GM21390 (cell line): ENCODE data around the gene GNAT1.
A peak's percentile ranks its signal among the peaks of the same experiment; 100 is the strongest.

Source experiments
- ATAC-seq: cut with Tn5 transposase; IDR thresholded peaks from one replicate; pipeline ENCODE4 v1.9.1; 2021; ENCODE audit not compliant: unreplicated experiment

GNAT1 gene

DNA sequence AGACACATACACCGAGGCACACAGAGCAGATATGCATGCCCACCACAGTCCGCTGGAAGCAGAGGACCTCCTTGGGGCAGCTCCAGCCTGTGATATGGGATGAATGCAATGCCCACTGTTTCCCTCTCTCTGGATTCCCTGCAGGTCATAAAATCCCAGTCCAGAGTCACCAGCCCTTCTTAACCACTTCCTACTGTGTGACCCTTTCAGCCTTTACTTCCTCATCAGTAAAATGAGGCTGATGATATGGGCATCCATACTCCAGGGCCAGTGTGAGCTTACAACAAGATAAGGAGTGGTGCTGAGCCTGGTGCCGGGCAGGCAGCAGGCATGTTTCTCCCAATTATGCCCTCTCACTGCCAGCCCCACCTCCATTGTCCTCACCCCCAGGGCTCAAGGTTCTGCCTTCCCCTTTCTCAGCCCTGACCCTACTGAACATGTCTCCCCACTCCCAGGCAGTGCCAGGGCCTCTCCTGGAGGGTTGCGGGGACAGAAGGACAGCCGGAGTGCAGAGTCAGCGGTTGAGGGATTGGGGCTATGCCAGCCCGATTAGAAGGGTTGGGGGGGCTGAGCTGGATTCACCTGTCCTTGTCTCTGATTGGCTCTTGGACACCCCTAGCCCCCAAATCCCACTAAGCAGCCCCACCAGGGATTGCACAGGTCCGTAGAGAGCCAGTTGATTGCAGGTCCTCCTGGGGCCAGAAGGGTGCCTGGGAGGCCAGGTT is at the start of gene GNAT1:
Gene GNAT1 (plus strand): TSS at position 675 of the 725 bp plus-strand sequence. CDS start 116 bp downstream, outside the sequence.
- ATAC-seq: no peak

DNA sequence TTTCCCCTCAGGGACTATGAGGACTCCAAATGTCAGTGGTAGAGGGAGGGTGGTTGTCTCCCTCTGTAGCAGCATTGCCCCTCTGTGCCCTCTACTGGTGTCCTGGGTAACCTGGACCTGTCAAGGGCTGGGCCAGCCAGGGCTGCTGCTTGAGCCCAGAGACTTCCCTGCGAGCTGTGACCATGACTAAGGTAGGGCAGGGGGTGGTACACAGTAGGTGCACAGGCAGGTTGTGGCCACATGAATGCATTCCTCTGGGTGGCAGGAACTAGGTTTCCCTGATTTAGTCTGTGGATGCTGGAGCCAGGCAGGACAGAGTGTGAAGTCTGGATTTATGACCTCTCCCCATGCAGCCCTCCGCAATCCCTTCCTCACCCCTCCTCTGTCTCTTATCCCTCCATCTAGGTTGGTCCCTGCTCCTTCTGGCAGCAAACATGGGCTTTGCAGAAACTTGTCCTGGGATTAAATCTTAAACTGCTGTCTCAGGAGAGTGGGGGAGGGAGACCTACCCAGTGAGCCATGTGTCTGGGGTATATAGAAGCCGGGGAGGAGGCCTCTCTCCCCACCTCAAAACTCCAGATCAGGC is 45.0 kb upstream of the GNAT1 start:
- no peak for ATAC-seq

DNA sequence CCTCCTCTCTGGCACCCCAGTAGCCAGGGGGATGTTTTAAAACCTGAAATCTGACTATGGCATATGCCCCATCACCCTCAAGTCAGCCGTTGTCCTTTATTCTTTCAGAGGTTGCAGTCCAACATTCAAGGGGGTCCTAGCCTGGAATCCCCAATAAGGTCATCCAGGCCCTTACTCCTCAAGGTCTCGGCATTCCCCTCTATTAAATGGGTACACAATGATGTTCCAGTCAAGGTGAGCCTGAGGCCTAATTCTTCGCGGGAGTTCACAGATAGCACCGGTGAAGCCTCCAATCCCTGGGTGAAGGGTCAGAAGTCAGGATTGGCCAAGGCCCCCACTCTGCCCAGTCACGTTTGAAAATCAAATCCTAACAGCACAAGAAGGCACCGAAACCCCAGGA is 44.4 kb upstream of the GNAT1 start:
- no peak for ATAC-seq

DNA sequence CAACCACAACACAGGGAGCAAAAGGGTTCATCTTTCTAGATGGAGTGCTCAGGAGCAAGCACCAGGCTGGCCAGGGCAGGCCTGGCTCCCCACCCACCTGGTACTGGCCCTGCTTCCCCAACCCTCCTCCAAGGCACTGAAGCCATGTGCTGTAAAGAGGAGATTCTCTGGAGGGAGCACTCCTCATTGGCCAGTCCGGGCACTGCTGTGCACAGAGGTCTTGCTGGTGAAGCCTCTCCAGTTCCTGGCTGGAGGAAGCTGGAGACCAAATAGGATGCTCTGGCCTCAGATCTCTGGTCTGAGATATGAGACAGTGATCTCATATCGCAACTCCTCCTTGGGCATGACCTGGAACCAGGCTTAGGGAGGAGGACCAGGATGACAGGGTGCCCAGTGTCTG is 44.0 kb upstream of the GNAT1 start:
- no peak for ATAC-seq

DNA sequence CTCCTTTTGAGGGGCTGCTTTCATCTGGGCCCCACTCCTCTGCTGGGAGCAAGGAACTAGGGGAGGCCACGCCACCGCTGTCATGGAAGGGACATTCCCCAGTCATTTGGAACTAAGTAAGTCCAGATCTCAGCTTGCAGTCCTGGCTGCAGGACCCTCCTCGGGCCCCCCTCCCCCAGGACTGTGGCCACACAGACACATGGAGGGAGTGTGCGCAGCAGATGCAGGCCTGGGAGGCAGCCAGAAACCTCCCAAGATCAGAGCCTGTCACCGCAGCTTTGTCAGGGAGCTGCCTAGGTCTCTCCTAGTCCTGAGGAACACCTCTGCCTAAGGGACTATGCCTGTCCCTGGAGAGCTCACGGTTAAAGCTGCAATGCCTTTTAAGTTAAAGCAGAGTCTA is 43.5 kb upstream of the GNAT1 start:
- ATAC-seq: no peak

DNA sequence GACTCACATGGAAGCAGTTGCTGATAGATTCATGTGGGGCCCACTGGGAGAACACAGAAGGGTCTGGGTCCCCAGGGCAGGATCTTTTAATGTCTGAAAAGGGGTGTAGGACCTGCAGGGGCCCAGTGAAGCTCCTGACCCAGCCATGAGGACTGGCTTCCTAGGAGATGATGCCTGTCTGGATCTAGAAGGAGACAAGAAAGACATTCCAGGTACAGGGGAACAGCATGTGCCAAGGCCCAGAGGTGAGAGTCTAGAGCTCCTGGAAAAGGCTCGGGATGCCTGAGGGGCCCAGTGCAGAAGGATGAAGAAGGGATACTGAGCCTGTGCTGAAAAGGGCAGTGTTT is 41.0 kb upstream of the GNAT1 start:
- no peak for ATAC-seq

DNA sequence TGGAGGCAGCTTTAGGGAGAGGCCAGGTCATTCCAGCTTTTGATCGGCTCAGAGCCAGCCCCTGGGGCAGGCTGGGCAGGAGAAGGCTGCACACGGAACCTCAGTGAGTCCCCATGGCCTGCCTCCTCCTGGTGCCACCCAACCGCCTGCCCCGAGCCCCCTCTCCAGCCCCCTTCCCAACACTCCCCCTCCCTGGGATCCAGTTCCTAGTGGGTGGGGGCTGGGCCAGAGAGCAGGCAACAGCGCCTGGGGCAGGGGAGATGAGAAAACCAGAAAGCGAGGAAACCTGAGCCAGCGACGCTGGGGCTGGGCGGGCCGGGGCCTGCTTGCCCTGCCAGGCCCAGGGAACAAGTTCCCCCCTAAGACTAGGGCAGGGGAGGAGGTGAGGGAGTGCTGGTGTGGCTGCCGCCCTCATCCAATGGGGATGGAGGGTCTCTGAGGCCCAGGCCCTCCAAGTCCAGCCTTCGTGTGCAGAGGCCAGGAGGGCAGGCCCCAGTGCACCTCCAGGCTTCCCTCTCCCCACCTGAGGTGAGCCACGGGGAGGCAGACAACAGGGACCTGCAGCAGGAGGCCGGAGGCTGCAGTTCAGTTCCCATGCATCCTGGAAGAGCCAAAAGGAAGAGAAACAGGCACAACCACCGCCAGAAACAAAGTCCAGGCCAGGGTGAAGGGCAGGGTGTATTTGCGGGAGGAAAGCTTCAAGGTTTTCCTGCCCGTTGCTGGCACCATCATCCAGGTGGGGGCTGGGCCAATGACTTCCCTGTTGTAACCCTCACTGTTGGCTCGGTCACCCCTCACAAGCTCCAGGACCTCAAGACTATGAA is 40.3 kb upstream of the GNAT1 start:
- no peak for ATAC-seq

DNA sequence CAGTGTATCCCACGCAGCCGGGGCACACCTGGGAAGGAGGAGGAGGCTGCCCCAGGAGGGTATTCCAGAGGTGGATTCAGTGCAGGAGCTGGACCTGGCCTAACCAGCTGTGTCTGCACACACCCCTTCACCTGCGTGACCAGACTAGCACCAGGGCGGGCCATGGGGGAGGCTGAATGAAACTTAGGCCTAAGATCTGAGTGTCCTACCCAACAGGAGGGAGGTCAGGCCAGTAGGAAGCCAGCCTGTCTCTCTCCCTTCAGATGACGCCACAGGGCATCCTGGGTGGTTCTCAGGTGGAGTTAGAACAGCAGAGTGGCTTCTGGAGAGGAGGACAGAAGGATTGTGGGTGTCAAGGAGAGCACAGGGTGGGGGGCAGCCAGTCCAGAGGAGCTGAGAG is 39.7 kb upstream of the GNAT1 start:
- ATAC-seq: no peak

DNA sequence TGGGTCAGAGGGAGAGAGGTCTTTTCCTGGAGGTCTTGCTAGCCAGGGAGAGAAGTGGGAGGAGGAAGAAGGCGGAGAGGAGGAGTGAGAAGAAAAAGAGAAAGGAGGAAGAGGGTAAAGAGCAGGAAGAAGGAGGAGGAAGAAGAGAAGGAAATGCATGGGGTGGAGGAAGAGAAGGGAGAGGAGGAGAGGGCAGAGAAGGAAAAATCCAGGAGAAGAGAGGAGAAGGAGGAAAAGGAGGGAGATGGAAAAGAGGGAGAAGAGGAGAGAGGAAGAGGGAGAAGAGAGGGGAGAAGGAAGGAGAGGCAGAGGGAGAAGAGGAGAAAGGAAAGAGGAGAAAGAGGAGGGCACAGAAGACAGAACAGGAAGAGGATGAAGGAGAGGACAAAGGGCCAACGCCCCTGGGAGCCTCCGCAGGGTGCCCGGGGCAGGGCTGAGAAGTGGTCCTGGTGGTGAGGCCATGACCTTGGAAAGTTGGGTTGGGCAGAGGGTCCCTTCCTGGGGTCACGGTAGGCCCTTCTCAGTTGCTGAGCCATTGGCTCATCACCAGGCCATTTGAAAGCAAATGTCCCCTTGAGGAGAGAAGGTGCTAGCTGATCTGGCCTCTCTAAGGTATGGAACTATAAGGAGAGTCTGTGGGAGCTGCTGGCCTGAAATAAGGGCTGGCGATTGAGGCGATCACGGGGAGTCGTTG is 37.5 kb upstream of the GNAT1 start:
- no peak for ATAC-seq

DNA sequence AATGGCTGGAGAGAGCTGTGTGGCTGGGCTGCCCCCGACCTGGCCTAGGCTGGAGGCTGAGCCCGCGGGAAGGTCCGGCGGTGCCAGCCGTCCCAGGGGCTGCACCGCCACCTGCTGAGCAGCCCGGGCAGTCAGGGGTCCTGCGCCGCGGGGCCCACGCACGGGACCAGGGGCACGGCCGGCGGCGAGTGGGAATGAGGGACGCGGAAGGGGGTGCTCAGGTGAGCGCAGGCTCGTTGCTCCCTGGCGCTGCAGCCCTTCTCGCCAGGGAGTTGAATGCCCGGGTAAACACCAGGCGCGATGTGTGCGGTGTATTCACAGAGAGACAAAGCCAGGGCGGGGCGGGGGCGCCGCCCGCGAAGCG is 37.0 kb upstream of the GNAT1 start:
- ATAC-seq: peak; percentile 31

DNA sequence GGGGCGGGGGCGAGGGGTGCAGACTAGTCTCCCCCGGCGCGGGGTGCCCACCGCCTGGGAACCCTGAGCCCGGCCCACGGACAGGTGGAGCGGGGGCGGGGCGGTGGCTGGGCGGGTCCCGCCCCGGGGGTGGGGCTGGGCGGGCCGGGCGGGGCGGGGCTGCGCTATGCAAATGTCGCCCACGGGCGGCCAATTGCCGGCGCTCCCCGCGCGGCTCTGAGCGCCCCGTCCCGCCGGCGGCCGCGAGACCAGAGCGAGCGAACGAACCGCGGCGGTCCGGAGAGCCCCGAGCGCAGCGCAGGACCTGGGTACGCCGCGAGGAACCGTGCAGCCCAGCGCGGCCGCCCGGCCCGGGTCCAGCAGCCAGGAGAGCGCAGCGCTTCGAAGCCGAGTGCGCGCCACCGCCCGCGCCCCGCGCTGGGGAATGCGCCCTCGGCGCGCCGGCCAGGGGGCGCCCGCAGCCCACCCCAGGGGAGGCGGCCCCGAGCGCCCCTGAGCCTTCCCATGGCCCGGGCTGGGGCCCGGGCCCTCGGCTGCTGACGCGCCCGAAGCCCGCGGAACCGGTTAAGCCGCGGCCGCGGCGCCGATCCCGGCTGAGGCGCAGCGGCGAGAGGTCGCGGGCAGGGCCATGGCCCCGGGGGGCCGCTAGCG is 36.4 kb upstream of the GNAT1 start, which contains the start of gene SEMA3F:
Gene SEMA3F (plus strand): TSS at position 485 of the 651 bp plus-strand sequence. CDS start 4,299 bp downstream, outside the sequence.
- peak; percentile 74 for ATAC-seq

DNA sequence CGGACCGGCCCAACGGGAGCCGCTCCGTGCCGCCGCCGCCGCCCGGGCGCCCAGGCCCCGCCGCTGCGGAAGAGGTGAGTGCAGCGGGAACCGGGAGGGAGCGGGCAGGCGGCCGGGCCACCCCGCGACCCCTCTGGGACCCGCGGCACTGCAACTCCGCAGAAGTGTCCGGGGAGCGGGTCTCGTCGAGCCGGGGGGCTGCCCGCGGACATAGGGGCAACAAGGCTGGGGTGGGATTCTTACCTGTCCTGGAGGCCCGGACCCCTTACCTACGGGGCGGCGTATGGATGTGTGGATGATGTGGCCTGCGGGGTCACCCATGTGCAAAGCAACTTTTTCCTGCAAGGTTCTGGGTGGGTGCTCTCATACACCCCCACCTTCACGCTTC is 35.9 kb upstream of the GNAT1 start:
- ATAC-seq: no peak

DNA sequence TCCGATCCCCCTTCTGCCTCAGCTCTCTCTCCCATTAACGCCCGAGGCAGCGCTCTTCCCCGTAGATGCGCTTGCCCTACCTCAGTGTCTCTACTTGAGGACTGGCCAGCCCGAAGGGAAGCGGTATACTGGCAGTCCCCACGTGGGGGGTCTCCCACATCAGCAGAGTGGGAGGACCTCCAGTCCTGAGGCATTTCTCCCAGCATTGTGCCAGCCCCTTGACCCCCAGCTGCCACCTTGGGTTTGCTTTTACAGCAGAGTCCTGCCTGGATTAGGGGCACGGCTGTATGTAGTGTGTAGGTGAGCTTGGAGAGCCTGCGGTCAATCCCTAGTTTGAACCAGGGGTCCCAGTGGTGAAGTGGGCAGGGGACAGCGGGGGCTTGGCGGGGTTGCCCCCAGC is 35.5 kb upstream of the GNAT1 start:
- no peak for ATAC-seq

DNA sequence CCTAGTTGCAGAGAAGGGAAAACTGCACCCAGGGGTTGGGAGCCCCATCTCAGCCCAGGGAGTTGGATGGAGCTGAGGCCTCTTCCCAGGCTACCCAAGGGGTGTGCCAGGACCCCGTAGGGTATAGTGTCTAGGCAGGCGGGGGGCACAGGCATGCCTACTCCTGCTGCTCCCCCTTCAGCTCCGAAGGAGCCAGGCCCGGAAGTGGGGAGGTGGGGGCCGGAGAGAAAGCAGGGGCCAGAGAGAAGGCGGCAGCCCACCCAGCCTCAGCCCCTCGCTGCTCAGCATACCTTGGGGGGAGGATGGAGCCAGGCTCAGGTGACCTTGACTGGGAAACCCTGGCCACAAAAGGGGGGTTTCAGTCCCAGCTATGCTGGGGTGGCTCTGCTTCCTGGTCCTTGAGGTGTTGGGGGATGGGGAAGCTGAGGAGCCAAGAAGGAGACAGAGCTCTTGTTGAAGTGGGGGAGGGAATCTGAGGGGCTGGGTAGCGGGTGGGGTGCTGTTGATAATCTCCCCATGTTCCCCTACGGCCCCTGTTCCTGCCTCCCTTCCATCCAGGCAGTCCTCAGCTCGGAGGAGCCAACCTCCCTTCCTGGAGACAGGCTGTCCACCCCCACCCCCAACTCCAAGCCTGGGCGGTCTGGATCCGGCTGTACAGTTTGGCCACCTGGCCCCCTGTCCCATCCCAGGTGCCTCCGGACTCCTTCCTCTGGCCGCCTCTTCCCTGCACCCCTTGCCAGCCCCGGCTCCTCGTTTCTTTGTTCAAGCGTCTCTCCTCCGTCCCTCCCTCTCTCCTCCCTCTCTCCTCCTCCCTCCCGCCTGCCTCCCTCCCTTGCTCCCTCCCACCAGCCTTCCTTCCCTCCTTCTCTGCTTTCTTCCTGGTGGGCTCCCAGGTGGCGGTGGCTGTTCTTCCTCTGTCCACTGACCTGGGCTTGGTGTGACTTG is 34.6 kb upstream of the GNAT1 start:
- no peak for ATAC-seq

DNA sequence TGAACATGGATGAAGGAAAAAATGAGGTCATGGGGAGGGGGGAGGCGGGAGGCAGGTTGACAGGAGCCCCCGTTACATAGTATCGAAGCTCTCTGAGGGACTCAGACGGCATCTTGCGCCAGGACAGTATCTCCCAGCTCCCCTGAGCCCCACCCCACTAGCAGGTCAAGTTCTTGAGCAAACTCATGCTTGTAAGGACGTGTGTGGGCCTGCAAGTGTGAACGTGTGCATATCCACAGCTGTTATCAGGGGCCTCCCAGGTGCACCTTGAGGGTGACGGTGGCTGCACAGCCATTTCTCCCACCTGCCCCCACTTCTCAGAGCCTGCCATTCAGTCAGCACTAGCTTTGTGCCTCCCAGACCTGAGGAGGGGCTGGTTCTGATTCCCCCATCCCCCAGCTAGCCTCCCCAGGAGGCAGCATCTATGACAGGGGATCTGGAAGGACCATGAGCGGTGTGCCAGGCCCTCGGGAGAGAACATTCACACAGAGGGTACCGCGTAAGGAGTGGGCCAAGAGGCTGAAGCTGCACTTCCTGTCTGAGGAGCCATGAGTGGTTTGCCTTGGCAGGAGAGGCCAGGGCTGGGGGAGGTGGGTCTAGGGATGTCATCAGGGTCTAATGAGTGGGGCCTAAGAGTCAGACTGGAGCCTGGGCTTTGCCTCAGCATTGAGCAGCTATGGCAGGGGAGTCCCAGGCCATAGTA is 33.4 kb upstream of the GNAT1 start:
- ATAC-seq: no peak

DNA sequence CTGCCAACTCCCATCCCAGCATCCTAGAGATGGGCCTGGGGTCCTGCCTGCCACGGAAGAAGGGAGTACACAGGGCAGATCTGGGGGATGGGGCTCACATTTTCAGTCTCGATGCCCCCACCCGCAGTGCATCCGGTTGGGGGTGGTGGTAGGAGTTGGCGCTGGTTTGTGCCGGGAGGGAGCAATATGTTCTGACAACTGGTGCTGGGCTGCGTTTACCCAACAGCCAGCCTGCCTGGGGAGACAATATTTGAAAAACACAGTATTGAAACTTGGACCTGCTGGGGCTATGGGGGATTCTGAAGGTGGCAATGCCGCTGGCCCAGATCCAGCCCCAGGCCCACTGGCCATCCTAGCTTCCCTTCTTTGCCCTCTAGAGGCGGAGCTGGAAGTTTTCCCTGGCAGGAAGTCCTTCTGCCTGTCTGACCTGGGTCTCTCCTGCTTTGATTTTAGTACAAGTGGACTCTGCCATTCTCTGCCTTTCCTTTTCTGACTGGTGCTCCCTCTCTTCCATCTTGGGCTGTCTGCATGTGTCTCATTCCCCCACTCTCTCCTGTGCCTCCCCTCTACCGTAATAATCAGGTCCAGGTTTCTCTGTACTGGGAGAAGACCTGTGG is 32.8 kb upstream of the GNAT1 start:
- ATAC-seq: no peak

DNA sequence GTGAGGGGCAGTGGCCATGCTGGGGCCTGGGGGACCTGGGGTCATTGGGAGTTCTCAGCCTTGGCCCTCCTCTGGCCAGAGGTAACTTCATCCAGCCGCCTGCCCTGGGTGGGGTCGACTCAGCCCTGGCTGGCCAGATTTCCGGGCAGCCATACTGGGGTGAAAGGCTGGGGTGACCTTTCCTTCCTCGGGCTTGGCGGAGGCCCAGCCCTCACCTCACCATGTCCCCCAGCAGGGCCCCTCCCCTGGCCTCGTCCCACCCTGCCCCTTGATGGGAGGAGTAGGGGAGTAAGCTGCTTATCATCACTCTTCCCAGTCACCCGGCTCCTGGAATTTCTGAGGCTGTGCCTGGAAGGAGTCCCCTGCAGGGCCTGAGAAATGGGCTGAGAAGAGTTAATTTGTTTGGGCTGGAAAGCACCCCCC is 30.8 kb upstream of the GNAT1 start:
- no peak for ATAC-seq

DNA sequence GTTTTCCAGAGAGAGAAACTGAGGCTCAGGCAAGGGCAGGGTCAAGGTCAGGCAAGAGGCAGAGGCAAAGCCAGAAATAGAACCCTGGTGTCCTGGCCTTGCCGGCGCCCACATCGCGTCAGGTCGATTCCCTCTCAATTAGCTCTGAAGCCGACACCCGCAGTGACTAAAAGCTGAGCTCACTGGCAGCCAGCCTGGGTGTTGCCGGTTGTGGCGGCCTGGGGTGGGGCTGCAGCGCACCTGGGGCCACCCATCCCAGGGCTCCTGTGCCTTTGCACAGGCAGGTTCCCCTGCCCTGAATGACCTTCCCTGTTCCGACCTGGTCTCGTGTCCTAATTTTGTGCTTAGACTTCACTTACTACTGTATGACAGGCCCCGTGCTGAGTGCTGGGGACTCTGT is 30.1 kb upstream of the GNAT1 start:
- no peak for ATAC-seq
